Fibroblast of skin of back (primary cell): Measurements from ENCODE around the gene ABHD5. TPM values are rescaled to one million over a fixed set of nuclear protein-coding genes. Genes with fewer than 3 reads are reported as not detected.
"Not testable (repeated sequence)": the region's sequence is repeated elsewhere in the genome, so short reads cannot be mapped to it uniquely, and the experiment has no call there.

Experiments
- DNase-seq: peaks from one replicate; pipeline ENCODE4 v3.0.0-alpha.2; 2013
- polyA plus RNA-seq, 2 experiments: library from polyadenylated mRNA; unstranded; fragments of 120-200 nt; gene quantifications; one replicate each; pipeline ENCODE4 v1.2.1, GENCODE V29; 2013; ENCODE audit not compliant: insufficient read length in 2 of 2

Gene ABHD5
- polyA plus RNA-seq (2013, experiment 1 of 2; ENCODE audit: insufficient read length), result 15.2 TPM
- 14.7 TPM for polyA plus RNA-seq (2013, experiment 2 of 2; ENCODE audit: insufficient read length)

DNA sequence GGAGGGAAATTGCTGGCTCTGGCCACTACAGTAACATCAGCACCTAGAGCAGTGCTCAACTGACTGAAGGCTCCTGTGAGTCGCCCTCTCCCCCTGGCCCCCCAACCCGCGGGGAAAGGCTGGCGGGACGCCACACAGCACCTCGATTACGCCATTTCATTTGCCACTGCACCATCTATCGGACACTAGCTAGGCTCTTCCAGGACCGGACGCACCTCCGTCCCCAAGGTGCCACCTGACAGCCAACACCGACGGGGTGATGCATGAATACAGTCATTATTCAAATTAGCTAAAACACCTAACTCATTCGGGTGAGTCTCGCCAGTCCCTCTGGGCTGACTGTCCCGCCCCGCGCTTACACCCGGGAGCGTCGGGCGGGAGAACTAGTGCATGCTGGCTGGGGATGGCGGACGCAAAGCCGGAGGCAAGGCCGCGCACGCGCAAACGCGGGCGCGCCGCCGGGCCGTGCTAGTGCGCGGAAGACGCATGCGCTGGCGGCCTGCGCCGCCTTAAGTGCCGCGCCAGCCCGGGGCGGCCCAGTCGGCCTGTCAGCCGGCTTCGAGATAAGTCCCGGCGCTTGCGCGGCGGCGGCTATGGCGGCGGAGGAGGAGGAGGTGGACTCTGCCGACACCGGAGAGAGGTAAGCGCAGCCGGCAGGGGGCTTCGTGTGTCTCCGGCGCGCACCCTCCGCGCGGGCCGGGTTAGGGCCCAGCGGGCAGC lies at the start of gene ABHD5:
ABHD5 (plus strand) TSS at position 539 of the 720 bp plus-strand sequence; CDS start at position 594, 55 bp downstream.
- peak; percentile 92 for DNase-seq

DNA sequence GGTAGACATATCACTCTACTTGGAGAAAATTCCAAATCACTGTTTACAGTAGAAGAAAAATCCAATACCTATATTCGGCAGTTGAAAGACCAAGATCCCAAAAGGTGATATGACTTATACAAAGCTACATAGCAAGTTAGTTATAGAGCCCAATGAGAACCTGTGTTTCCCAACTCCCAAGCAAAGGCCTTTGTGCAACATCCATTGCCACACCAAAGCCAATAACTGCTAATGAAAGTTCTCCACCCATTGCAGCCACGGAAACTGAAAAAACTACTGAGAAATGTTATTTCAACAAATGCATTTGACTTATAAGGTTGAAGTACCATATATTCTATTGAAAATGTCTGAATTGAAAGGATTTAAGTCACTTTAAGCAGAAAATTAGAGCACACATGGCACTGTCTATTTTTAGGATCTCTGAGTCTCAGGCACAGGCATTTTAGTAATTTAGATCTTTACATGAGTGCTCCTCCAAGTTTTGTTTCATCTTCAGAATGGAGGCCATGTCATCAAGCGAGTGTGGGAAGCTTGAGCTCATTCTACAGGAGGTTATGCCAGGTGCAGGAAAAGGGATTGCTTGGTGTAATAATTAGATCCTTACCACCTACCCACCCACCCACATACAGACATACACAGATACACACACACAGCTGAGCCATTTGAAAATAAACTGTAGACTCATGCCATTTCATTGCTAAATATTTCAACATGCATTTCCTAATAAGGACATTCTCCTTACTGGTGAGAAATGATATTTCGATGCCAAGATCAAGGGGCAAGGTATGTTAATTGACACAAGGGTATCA lies 49.2 kb upstream of the ABHD5 start:
- DNase-seq, result peak; percentile 41

DNA sequence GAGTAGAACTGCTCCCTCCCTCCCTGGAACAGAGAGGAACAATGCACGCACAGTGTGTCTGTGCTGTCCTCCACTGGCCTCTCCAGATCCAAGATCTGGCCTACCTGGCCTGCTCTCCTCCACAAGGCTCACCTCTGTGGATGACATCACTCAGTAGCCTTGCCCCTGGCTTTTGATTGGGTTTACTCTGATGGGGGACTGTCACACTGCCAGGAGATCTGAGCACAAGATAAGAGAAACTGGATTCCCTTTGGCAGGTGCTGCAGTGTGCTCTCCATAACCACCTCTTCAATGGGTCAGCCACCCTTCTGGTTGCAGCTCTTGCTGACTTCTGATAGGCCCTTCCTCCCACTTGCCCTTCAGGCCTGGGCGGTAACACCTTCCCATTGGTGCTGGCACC lies 46.3 kb upstream of the ABHD5 start:
- DNase-seq, result no peak

DNA sequence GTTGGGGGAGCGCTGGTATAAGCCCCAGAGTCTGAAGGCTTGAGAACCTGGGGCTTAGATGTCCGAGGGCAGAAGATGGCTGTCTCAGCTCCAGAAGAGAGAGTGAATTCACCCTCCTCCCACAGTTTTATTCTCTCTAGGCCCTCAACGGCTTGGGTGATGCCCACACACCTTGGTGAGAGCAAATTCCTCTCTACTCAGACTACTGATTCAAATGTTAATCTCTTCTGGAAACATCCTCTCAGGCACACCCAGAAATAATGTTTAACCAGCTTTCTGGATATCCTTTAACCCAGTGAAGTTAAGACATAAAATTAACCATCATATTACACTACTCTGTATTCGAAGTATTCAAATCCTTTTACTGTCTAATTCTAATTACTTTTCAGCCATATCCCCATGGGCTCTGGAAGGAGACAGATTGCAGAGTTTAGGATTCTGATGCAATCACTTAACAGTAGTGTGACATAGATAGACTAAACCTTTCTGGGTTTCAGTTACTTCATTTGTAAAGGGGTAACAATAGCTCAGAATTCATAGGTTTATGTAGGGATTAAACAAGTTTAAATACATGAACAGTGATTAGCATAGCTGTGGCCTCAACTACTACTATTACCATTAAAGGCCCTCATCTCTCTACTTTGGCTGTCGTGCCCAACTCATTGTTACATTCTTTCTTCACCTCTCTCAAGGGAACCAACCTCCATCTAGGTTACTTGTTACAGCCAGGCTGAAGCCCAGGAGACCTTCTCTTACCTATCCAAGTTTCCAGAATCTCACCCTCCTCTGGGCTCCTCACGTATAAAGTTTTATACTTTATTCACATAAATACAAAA lies 43.2 kb upstream of the ABHD5 start:
- no peak for DNase-seq

DNA sequence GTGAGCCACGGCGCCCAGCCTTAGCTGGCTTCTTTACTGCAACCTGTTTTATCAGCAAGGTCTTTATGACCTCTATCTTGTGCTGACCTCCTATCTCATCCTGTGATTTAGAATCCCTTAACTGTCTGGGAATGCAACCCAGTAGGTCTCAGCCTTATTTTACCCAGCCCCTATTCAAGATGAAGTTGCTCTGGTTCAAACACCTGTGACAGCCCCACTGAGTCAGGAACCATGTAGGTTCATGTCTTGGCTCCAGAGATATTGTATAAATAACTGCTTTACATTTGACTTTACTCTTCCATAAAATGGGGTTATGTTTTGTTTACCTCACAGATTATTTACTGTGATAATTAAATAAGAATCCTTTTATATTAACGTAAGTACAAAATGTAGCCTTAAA lies 41.8 kb upstream of the ABHD5 start:
- DNase-seq, result no peak

DNA sequence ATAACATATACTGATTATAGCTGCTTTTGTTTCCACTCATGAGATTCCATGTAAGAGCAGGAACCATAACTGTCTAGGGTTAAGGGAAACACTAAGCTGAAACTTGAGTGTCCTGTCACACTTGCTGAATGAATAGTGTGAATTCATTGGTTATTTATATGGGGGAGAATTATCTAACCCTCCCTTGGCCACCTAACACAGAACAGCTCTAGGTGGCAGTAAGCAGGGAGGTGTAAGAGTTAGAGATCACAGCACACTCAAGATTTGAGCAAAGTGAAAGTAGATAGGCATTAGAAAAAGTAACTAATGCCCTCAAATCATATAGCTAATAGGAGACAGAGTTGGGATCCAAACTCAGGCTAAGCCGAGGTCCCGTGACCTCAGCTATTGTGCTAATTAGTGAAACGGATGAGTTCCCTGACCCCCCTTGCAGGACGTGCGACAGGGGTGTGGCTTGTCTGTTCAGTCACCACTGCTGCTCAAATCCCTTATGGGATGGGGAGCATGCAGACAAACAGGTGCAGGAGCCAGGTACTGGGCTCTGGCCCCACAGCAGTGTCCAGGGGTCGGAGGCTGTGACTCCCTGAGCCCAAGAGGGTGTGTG lies 41.3 kb upstream of the ABHD5 start:
- DNase-seq, result no peak

DNA sequence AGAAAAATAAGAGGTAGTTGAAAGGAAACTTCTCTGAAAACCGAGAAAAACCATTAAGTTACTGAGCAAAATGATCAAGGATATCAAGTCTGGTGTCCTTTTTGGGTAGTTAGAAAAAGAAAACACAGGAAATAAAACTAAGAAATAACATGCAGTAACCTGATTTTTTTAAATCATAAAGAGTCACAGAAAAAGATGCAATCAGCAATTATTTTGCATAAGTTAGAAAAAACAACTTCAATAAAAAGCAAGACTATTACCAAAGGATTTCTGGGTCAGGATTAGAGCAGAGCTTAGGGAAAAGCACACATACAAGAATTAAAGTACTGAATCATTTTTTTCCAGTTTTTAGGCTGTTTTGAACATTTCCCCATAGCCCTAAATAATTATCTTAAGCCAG lies 40.4 kb upstream of the ABHD5 start:
- no peak for DNase-seq

DNA sequence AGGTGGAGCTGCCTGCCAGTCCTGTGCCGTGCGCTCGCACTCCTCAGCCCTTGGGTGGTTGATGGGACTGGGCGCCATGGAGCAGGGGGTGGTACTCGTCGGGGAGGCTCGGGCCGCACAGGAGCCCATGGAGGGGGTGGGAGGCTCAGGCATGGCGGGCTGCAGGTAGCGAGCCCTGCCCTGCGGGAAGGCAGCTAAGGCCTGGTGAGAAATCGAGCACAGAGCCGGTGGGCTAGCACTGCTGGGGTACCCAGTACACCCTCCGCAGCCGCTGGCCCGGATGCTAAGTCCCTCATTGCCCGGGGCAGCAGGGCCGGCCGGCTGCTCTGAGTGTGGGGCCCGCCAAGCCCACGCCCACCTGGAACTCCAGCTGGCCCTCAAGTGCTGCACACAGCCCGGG lies 34.3 kb upstream of the ABHD5 start:
- DNase-seq, result not testable (repeated sequence)

DNA sequence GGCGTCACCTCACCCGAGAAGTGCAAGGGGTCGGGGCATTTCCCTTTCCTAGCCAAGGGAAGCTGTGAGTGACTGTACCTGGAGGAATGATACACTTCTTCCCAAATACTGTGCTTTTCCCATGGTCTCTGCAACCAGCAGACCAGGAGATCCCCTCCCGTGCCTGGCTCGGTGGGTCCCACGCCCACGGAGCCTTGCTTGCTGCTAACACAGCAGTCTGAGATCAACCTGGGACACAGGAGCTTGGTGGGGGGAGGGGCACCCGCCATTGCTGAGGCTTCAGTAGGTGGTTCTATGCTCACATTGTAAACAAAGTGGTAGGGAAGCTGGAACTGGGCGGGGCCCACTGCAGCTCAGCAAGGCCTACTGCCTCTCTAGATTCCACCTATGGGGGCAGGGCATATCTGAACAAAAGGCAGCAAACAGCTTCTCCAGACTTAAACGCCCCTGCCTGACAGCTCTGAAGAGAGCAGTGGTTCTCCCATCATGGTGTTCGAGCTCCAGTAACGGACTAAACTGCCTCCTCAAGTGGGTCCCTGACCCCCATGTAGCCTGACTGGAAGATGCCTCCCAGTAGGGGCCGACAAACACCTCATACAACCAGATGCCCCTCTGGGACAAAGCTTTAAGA lies 31.4 kb upstream of the ABHD5 start:
- DNase-seq, result no peak

DNA sequence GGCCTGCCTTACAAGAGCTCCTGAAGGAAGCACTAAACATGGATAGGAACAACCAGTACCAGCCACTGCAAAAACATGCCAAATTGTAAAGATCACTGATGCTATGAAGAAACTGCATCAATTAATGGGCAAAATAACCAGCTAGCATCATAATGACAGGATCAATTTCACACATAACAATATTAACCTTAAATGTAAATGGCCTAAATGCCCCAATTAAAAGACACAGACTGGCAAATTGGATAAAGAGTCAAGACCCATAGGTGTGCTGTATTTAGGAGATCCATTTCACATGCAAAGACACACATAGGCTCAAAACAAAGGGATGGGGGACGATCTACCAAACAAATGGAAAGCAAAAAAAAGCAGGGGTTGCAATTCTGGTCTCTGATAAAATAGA lies 29.4 kb upstream of the ABHD5 start:
- DNase-seq, result not testable (repeated sequence)

DNA sequence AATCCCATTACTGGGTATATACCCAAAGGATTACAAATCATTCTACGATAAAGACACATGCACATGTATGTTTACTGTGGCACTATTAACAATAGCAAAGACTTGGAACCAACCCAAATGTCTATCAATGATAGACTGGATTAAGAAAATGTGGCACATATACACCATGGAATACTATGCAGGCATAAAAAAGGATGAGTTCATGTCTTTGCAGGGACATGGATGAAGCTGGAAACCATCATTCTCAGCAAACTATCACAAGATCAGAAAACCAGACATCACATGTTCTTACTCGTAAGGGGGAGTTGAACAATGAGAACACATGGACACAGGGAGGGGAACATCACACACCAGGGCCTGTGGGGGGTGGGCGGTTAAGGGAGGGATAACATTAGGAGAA lies 25.7 kb upstream of the ABHD5 start:
- not testable (repeated sequence) for DNase-seq

DNA sequence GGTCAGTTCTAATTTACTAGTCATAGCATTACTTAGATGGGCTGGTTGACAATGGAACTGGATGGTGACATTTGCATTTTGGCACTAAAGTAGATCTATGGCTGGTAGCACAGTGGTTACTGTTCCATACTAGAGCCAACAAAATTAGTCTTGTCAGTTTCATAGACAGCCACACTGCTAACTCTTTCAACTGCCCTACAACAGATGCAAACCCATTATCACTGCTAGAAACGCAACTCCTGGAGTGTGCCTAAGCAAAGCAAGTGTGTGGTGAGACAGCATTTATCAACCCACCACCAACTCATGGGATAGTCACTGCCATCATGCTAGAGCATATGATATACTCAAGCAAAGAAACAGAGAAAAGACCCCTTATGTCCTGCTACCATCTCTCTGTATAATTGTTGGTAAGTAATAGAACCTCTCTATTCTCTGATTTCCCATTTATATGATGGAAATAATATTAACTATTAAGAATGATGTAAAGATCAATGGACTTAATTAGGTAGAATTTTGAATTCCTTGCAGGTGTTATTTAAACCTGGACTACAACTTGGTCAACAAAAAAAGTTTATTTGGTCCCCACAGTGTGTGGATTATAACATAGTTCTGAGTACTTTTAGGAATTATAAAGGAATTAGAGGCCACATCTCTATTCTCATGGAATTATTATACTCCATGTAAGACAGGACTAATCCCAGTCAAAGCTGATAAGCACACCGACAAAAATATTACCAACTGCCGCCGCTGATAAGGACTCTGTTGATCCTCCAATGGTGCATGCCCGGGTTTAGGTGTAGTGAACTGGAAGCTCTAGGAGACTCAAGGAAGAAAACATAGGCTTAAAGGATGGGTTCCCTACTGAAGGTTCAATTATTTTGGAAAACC lies 19.9 kb upstream of the ABHD5 start:
- no peak for DNase-seq

DNA sequence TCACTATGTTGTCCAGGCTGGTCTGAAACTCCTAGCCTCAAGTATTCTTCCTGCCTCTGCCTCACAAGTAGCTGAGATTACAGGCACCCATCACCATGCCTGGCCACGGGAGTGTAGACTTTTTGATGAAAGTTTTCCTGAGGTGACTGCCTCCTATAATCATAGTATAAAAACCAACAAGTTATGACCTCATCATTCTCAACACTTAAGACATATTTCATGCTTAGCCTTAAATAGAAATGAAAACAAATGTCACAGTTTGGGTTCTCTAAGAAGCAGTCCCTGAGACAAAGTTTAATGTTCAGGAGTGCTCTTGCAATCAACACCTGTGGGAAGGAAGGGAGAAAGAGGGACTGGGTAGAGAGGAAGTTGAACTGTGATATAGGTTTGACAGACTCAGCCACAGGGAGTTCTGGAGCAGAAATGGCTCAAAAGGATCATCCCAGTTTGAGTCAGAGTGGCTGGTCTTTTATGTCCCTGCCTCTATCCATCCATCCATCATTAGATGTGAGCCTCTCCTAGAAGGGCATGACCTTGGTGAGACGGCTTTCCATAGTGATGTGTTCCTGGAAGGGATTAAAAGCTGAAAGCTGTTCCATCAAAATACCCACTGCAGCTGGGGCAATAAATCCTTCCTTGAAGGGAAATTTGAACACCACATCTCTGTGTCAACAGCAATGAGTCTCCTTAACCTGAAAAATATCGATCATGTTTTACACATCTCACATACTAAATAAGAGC lies 16.2 kb upstream of the ABHD5 start:
- no peak for DNase-seq

DNA sequence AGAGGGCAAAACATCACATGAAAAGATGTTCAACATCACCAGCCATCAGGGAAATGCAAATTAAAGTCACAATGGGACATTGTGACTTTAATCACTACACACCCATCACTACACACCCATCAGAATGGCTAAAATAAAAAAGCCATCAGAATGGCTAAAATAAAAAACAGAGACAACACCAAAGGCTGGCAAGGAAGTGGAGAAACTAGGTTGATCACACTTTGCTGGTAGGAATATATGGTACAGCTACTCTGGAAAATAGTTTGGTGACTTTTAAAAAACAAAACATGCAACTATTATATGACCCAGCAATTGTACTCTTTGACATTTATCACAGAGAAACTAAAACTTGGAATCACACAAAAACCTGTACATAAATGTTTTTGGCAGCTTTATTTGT lies 15.1 kb upstream of the ABHD5 start:
- DNase-seq, result no peak

DNA sequence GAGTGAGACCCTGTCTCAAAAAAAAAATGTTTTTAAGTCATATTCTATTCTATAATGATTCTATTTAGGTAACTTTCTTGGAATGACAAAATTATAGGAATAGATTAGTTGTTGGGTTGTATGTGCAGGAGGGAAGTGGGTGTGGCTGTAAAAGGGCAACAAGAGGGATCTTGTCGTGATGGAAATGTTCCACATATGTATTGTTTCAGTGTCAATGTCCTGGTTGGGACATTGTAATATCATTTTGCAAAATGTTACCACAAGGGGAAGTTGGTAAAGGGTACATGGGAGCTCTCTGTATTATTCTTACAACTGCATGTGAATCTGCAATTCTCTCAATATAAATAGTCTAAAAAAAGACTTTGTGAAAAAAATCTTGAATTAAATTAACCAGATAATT lies 14.3 kb upstream of the ABHD5 start:
- DNase-seq, result no peak

DNA sequence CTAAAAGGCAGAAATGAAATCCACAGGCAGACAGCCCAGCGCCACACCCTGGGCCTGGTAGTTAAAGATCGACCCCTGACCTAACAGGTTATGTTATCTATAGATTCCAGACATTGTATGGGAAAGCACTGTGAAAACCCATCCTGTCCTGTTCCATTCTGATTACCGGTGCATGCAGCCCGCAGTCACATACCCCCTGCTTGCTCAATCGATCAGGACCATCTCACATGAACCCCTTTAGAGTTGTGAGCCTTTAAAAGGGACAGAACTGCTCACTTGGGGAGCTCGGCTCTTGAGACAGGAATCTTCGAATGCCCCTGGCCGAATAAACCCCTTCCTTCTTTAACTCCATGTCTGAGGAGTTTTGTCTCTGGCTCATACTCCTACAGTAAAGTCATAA lies 12.4 kb upstream of the ABHD5 start:
- not testable (repeated sequence) for DNase-seq

DNA sequence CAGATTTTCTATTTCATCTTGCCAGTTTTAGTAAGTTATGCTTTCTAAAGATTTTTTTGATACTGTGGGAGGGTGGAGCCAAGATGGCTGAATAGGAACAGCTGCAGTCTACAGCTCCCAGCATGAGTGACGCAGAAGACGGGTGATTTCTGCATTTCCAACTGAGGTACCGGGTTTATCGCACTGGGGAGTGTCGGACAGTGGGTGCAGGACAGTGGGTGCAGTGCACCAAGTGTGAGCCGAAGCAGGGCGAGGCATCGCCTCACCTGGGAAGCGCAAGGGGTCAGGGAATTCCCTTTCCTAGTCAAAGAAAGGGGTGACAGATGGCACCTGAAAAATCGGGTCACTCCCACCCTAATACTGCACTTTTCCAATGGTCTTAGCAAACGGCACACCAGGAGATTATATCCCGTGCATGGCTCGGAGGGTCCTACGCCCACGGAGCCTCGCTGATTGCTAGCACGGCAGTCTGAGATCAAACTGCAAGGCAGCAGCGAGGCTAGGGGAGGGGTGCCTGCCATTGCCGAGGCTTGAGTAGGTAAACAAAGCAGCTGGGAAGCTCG lies 11.8 kb upstream of the ABHD5 start:
- not testable (repeated sequence) for DNase-seq

DNA sequence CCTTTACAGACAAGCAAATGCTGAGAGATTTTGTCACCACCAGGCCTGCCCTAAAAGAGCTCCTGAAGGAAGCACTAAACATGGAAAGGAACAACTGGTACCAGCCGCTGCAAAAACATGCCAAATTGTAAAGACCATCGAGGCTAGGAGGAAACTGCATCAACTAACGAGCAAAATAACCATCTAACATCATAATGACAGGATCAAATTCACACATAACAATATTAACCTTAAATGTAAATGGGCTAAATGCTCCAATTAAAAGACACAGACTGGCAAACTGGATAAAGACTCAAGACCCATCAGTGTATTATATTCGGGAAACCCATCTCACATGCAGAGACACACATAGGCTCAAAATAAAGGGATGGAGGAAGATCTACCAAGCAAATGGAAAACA lies 9.9 kb upstream of the ABHD5 start:
- not testable (repeated sequence) for DNase-seq

DNA sequence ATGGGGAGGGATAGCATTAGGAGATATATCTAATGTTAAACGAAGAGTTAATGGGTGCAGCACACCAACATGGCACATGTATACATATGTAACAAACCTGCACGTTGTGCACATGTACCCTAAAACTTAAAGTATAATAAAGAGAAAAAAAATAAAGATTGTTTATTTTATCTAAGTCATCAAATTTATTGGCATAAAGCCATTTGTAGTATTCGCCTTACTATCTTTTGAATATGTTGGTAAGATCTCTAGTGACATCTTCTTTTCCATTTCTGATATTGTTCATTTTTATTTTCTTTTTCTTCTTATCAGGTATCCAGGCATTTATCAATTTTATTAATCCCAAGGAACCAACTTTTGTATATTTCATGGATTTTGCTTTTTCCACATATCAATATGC lies 5.8 kb upstream of the ABHD5 start:
- no peak for DNase-seq

DNA sequence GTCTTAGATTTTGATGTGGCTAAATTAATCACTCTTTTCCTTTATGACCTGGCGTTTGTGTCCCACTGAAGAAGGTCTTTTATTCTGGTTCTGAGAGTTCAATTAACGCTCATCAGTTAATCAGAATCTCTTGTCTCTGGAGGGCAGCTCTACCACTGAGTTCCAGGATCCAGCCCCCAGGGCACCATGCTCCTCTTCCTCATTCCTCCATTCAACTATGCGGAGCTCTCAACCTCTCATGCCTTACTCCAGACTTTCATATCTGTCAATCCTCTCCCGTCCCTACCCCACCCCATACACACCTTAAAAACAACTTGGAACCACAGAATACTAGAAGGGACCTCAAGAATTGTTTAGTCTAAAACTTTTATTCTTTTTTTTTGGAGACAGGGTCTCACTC lies 4.8 kb upstream of the ABHD5 start:
- no peak for DNase-seq
